HepG2 (cell line): ENCODE results near the gene C12orf43. TPM values are rescaled to one million over a fixed set of nuclear protein-coding genes. Genes with fewer than 3 reads are reported as not detected.

ENCODE experiments used
- ETS1 ChIP-seq: sonication (generic); formaldehyde crosslinking; IDR thresholded peaks from 2 replicates; pipeline ENCODE4 v1.4.0; 2020; ENCODE audit warnings: missing genetic modification reagents
- GFI1 ChIP-seq: sonication (generic); formaldehyde crosslinking; IDR thresholded peaks from 2 replicates; pipeline ENCODE4 v1.5.0; 2020; ENCODE audit warnings: missing genetic modification reagents, mild to moderate bottlenecking, borderline replicate concordance
- KIAA2018 ChIP-seq: sonication (generic); formaldehyde crosslinking; IDR thresholded peaks from 2 replicates; pipeline ENCODE4 v1.5.0; 2020; ENCODE audit warnings: mild to moderate bottlenecking, missing genetic modification reagents, borderline replicate concordance
- MTERF4 ChIP-seq: sonication (generic); formaldehyde crosslinking; IDR thresholded peaks from 2 replicates; pipeline ENCODE4 v1.8.0; 2023; ENCODE audit warnings: mild to moderate bottlenecking, missing genetic modification reagents
- MXI1 ChIP-seq: IDR thresholded peaks from 3 replicates; pipeline ENCODE4 v1.6.1; 2012; ENCODE audit warnings: low read depth, low read length, inconsistent platforms, borderline replicate concordance
- REPIN1 ChIP-seq: sonication (generic); formaldehyde crosslinking; IDR thresholded peaks from 2 replicates; pipeline ENCODE4 v1.8.0; 2022; ENCODE audit warnings: missing genetic modification reagents, low read depth, mild to moderate bottlenecking, borderline replicate concordance
- THAP8 ChIP-seq: sonication (generic); formaldehyde crosslinking; IDR thresholded peaks from 2 replicates; pipeline ENCODE4 v1.5.1; 2020; ENCODE audit warnings: missing genetic modification reagents, mild to moderate bottlenecking, borderline replicate concordance
- ZBTB49 ChIP-seq: sonication (generic); formaldehyde crosslinking; IDR thresholded peaks from 2 replicates; pipeline ENCODE4 v1.4.0; 2020; ENCODE audit warnings: missing genetic modification reagents, borderline replicate concordance
- ZFP82 ChIP-seq: sonication (generic); formaldehyde crosslinking; IDR thresholded peaks from 2 replicates; pipeline ENCODE4 v1.5.1; 2020; ENCODE audit warnings: mild to moderate bottlenecking, missing genetic modification reagents, borderline replicate concordance
- ZNF260 ChIP-seq: sonication (generic); formaldehyde crosslinking; IDR thresholded peaks from 2 replicates; pipeline ENCODE4 v1.4.0; 2020; ENCODE audit warnings: missing genetic modification reagents, low read depth, mild to moderate bottlenecking, borderline replicate concordance
- ZNF496 ChIP-seq: sonication (generic); formaldehyde crosslinking; IDR thresholded peaks from 2 replicates; pipeline ENCODE4 v1.8.1; 2023; ENCODE audit warnings: mild to moderate bottlenecking, moderate library complexity, missing genetic modification reagents; ENCODE audit not compliant: insufficient replicate concordance
- ZNF619 ChIP-seq: sonication (generic); formaldehyde crosslinking; IDR thresholded peaks from 2 replicates; pipeline ENCODE4 v1.4.0; 2020; ENCODE audit warnings: mild to moderate bottlenecking, missing genetic modification reagents
- polyA plus RNA-seq, 8 experiments: library from polyadenylated mRNA; depleted of rRNA in 3 of 8; stranded (reverse) in 7 of 8; unstranded in 1 of 8; fragments of >200 nt; fragmentation: Illumina TruSeq in 4 of 8; extraction: Trizol in 4 of 8; gene quantifications; 2 replicates each; pipeline versions ENCODE4 v1.2.1 to v1.2.3, GENCODE V29; 2011 to 2016; ENCODE audit warnings: low read depth in 4 of 8, missing spikeins in 1 of 8, mixed read lengths in 1 of 8; ENCODE audit not compliant: insufficient read depth in 1 of 8
- total RNA-seq, 5 experiments: library from RNA; depleted of rRNA; stranded (reverse); fragments of >200 nt; fragmentation: Illumina TruSeq; extraction: Trizol; gene quantifications; 2 replicates each; pipeline ENCODE4 v1.2.3, GENCODE V29; 2016; ENCODE audit warnings: low read depth in 1 of 5

C12orf43 gene
- total and polyA plus RNA-seq, 2 of the 13 experiments (the other 11 are each of a cell fraction or from before 2014, with no cell fraction given): 7.9 to 11.1 TPM

- TF ChIP-seq ETS1 (CRISPR knock-in tag) (no peak), ZNF496 (CRISPR knock-in tag) (no peak), KIAA2018 (CRISPR knock-in tag) (no peak), MXI1 (peak; percentile 77; the same call in 1 of the 3 replicates), ZBTB49 (CRISPR knock-in tag) (no peak), ZNF260 (CRISPR knock-in tag) (no peak), MTERF4 (no peak), GFI1 (peak; percentile 91), THAP8 (CRISPR knock-in tag) (no peak), ZFP82 (CRISPR knock-in tag) (no peak), ZNF619 (CRISPR knock-in tag) (no peak), REPIN1 (CRISPR knock-in tag) (peak; percentile 85; the same call in 1 of the 2 replicates)
Observed at GRCh38 chr12:120978296-120979219, 37.7 kb downstream of the C12orf43 start, which contains the start of gene HNF1A (continued).
